MM.1S (cell line): Measurements from ENCODE around the gene PTPRK.

ENCODE experiments used
- DNase-seq: peaks from one replicate; pipeline ENCODE4 v3.0.0-alpha.2; 2015
- H2AFZ ChIP-seq: fragments of 300-600 bp; sonication (generic); 2 replicates; pipeline ENCODE4 v1.6.0; 2016; ENCODE audit warnings: antibody characterized with exemption, low read length
- H3F3A ChIP-seq: fragments of 300-600 bp; sonication (generic); 2 replicates; pipeline ENCODE4 v1.6.1; 2016; ENCODE audit warnings: mild to moderate bottlenecking, antibody characterized with exemption, low read length, moderate library complexity, mixed read lengths; ENCODE audit not compliant: insufficient read depth
- H3K27ac ChIP-seq: fragments of 300-600 bp; sonication (generic); 2 replicates; pipeline ENCODE4 v1.5.1; 2016; ENCODE audit warnings: mild to moderate bottlenecking, low read length
- H3K27me3 ChIP-seq: fragments of 300-600 bp; sonication (generic); replicated peaks from 2 replicates; pipeline ENCODE4 v1.6.0; 2016; ENCODE audit warnings: low read length; ENCODE audit not compliant: insufficient read depth
- H3K36me3 ChIP-seq: fragments of 300-600 bp; sonication (generic); replicated peaks from 2 replicates; pipeline ENCODE4 v1.6.1; 2016; ENCODE audit warnings: mild to moderate bottlenecking, low read length, mixed read lengths; ENCODE audit not compliant: insufficient read depth
- H3K4me1 ChIP-seq: fragments of 300-600 bp; sonication (generic); 2 replicates; pipeline ENCODE4 v1.6.1; 2016; ENCODE audit warnings: low read length, mixed read lengths
- H3K4me2 ChIP-seq: fragments of 300-600 bp; sonication (generic); 2 replicates; pipeline ENCODE4 v1.6.0; 2016; ENCODE audit warnings: low read depth, low read length
- H3K4me3 ChIP-seq: fragments of 300-600 bp; sonication (generic); 2 replicates; pipeline ENCODE4 v1.5.1; 2016; ENCODE audit warnings: low read length, mixed read lengths
- H3K79me2 ChIP-seq: fragments of 300-600 bp; sonication (generic); 2 replicates; pipeline ENCODE4 v1.6.1; 2016; ENCODE audit warnings: mixed run types, low read length, mixed read lengths
- H3K9ac ChIP-seq: fragments of 300-600 bp; sonication (generic); 2 replicates; pipeline ENCODE4 v1.6.1; 2016; ENCODE audit warnings: low read length, mixed read lengths
- H3K9me2 ChIP-seq: fragments of 300-600 bp; sonication (generic); replicated peaks from 2 replicates; pipeline ENCODE4 v1.6.1; 2016; ENCODE audit warnings: mild to moderate bottlenecking, low read length, mixed read lengths; ENCODE audit not compliant: insufficient read depth
- H3K9me3 ChIP-seq: fragments of 300-600 bp; sonication (generic); replicated peaks from 2 replicates; pipeline ENCODE4 v1.6.1; 2016; ENCODE audit warnings: mild to moderate bottlenecking, low read length, mixed read lengths; ENCODE audit not compliant: insufficient read depth
- H4K20me1 ChIP-seq: fragments of 300-600 bp; sonication (generic); 2 replicates; pipeline ENCODE4 v1.6.1; 2016; ENCODE audit warnings: mild to moderate bottlenecking, low read length, moderate library complexity, mixed read lengths; ENCODE audit not compliant: insufficient read depth
- EZH2 ChIP-seq: fragments of 300-600 bp; sonication (generic); optimal IDR thresholded peaks from 2 replicates; pipeline ENCODE3; 2017; ENCODE audit warnings: low read depth, mild to moderate bottlenecking, antibody characterized with exemption, low read length, mixed read lengths
- EZH2phosphoT487 ChIP-seq: fragments of 300-600 bp; sonication (generic); IDR thresholded peaks from 2 replicates; pipeline ENCODE4 v1.6.1; 2018; ENCODE audit warnings: antibody characterized with exemption, low read length
- TF ChIP-seq, protein P1 (sequence below): fragments of 300-600 bp; sonication (generic); IDR thresholded peaks from 2 replicates; pipeline ENCODE4 v1.5.1; 2016; ENCODE audit warnings: antibody characterized with exemption, low read length, mixed read lengths

Gene PTPRK

DNA sequence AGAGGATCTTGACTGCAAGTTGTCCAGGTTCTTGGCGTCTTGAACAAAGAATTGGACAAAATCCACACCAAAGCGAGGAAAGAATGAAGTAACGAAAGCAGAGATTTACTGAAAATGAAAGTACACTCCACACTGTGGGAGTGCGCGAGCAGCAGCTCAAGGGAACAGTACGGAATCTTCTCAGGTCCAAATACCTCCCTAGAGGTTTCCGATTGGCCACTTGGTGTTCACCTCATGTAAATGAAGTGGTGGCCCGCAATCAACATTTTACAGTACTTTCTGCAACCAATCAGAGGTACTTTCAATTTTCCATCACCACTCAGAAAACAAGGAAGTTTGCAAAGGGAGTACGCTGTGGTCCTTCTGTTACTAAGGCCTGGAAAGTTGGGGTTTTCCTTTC is 122.4 kb downstream of the PTPRK start:
- Histone ChIP-seq H3K79me2 (no peaks in the 10 kb centered on the region), H3K27ac (no peak overlapping the region), H3K9me2 (no peaks in the 10 kb centered on the region), H3K27me3 (no peaks in the 10 kb centered on the region), H3K4me3 (no peak overlapping the region), H3K4me2 (no peak overlapping the region), H4K20me1 (no peaks in the 10 kb centered on the region), H3K9ac (no peak overlapping the region), H3K36me3 (no peaks in the 10 kb centered on the region), H3F3A (no peaks in the 10 kb centered on the region), H3K4me1 (no peaks in the 10 kb centered on the region), H3K9me3 (no peaks in the 10 kb centered on the region), H2AFZ (no peak overlapping the region)
- no peak for DNase-seq
- TF ChIP-seq EZH2: no peak
- TF ChIP-seq EZH2phosphoT487: no peak
- TF ChIP-seq, protein P1, sequence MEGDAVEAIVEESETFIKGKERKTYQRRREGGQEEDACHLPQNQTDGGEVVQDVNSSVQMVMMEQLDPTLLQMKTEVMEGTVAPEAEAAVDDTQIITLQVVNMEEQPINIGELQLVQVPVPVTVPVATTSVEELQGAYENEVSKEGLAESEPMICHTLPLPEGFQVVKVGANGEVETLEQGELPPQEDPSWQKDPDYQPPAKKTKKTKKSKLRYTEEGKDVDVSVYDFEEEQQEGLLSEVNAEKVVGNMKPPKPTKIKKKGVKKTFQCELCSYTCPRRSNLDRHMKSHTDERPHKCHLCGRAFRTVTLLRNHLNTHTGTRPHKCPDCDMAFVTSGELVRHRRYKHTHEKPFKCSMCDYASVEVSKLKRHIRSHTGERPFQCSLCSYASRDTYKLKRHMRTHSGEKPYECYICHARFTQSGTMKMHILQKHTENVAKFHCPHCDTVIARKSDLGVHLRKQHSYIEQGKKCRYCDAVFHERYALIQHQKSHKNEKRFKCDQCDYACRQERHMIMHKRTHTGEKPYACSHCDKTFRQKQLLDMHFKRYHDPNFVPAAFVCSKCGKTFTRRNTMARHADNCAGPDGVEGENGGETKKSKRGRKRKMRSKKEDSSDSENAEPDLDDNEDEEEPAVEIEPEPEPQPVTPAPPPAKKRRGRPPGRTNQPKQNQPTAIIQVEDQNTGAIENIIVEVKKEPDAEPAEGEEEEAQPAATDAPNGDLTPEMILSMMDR: no peak

DNA sequence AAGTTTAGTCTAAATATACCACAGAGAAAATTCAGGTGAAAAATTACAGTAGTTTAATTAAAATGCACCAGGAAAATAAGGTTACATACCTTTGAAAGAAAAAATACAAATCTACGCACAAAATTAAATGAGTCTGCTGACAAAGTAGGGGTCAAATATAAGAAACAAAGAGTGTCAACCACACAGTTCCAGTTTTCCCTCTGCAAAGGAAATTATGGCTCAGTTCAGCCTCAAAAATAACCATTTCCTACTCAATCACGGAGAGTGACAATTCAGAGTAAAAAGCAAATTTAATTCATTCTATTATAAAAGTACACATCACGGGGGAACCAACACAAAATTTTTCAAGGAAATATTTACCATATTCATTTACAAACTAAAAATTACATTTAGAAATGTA is 124.8 kb downstream of the PTPRK start:
- no peak overlapping the region for H3K27ac ChIP-seq
- H3K9me3 ChIP-seq: no peaks in the 10 kb centered on the region
- no peak overlapping the region for H3K4me3 ChIP-seq
- H3K9me2 ChIP-seq: no peaks in the 10 kb centered on the region
- no peak overlapping the region for H2AFZ ChIP-seq
- no peaks in the 10 kb centered on the region for H3K4me1 ChIP-seq
- no peak for DNase-seq
- no peaks in the 10 kb centered on the region for H3F3A ChIP-seq
- H3K79me2 ChIP-seq: no peaks in the 10 kb centered on the region
- H4K20me1 ChIP-seq: no peaks in the 10 kb centered on the region
- H3K9ac ChIP-seq: no peak overlapping the region
- no peaks in the 10 kb centered on the region for H3K36me3 ChIP-seq
- TF ChIP-seq, protein P1: no peak
- TF ChIP-seq EZH2phosphoT487 (no peak), EZH2 (no peak)
- H3K27me3 ChIP-seq: no peaks in the 10 kb centered on the region
- H3K4me2 ChIP-seq: no peak overlapping the region

GRCh38 chr6:128395188-128395587 is 125.2 kb downstream of the PTPRK start:
- no peaks in the 10 kb centered on the region for H3K9me2 ChIP-seq
- no peaks in the 10 kb centered on the region for H3K9me3 ChIP-seq
- no peak overlapping the region for H3K4me3 ChIP-seq
- no peak for DNase-seq
- no peak for TF ChIP-seq EZH2
- TF ChIP-seq EZH2phosphoT487: no peak
- TF ChIP-seq, protein P1: no peak
- no peaks in the 10 kb centered on the region for H3F3A ChIP-seq
- no peak overlapping the region for H2AFZ ChIP-seq
- H3K27me3 ChIP-seq: no peaks in the 10 kb centered on the region
- H3K27ac ChIP-seq: no peak overlapping the region
- no peaks in the 10 kb centered on the region for H3K36me3 ChIP-seq
- no peaks in the 10 kb centered on the region for H3K79me2 ChIP-seq
- H3K4me2 ChIP-seq: no peak overlapping the region
- H4K20me1 ChIP-seq: no peaks in the 10 kb centered on the region
- no peaks in the 10 kb centered on the region for H3K4me1 ChIP-seq
- no peak overlapping the region for H3K9ac ChIP-seq
